Fibroblast of pulmonary artery (primary cell): Measurements from ENCODE around the gene OGFR.

Source experiments
- DNase-seq: peaks from one replicate; pipeline ENCODE4 v3.0.0-alpha.2; 2010; ENCODE audit warnings: low read depth
- H3K4me3 ChIP-seq: replicated peaks from 2 replicates; pipeline ENCODE4 v1.5.1; 2011; ENCODE audit warnings: low read depth, mild to moderate bottlenecking, control low read depth, low read length, moderate library complexity
- CTCF ChIP-seq: IDR thresholded peaks from 2 replicates; pipeline ENCODE4 v1.5.1; 2011; ENCODE audit warnings: mild to moderate bottlenecking, control low read depth, low read length, inconsistent platforms; ENCODE audit errors: missing control alignments

Gene OGFR

DNA sequence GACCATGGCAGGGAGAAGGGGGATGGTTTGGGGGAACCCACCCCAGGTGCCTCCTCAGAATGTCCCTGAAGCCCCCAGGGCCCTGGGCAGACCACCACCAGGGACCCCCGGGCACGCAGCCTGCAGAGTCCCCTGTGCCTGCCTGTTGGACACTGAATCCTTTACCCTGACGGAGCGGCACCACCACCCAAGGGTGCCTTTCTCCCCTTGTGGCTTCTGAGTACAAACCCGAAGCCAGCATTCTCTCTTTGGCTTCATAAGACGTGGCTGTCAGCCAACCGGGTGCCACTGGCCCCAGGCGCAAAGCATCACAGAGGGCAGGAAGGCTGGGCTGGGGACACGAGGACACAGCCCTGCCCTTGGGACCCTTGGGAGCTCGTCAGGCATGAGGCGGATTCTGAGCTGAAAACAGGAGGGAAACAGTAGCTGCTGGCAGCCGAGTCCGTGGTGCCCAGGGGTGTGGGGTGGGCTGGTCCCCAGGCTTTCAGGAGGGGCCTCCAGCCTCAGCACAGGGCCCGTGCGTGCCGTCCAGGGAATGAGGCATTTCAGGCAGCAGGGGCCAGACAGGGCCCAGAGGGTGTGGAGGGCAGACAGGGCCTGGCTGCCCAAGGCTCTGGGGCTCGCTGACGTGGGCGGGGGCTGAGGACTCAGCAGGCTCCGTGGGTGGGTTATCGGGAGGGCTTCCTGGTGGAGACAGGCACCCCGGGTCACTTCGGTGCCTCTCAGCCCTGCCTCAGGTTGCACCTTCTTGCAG, 15.8 kb downstream of the OGFR start:
- H3K4me3 ChIP-seq, result no peak overlapping the region
- no peak for DNase-seq
- TF ChIP-seq CTCF, result no peak

DNA sequence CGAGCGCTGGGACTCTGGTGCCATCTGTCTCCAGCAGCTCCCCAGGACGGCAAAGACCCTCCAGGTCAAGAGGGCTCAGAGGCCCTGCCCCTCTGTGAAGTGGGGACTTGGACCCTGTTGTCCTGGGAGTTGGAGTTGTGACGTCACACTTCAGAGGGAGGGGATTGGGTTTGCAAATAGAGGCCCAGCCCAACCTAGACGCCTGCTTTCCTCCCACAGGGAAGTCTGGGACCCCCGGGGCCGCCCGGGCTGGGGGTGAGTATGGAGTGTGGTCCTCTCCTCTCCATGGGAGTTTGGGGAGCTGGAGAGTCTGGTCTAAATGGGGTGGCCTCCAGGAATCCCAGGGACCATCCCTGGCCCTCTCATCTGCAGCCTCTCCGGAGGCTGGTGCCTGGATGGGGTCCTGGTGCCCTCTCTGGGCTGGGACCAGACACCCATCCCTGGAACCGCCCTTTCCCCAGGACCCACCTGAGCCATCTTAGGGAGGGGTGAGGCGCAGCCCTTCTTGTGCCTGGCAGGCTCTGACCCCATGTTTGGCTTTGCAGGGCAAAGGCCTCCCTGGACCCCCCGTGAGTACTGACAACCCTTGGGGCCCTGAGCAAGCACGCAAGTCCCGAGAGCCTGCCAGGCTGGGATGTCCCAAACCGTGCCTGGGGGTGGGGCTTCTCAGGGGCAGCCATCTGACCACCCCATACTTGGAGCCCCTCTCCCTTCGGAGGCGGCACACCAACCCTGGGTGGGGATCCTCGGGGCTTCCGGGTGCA, 16.5 kb downstream of the OGFR start:
- TF ChIP-seq CTCF, result no peak
- H3K4me3 ChIP-seq, result no peak overlapping the region
- no peak for DNase-seq

- no peak overlapping the region for H3K4me3 ChIP-seq
- no peak for TF ChIP-seq CTCF
- DNase-seq, result no peak
Observed at GRCh38 chr20:62821726-62822210, 17.1 kb downstream of the OGFR start.

DNA sequence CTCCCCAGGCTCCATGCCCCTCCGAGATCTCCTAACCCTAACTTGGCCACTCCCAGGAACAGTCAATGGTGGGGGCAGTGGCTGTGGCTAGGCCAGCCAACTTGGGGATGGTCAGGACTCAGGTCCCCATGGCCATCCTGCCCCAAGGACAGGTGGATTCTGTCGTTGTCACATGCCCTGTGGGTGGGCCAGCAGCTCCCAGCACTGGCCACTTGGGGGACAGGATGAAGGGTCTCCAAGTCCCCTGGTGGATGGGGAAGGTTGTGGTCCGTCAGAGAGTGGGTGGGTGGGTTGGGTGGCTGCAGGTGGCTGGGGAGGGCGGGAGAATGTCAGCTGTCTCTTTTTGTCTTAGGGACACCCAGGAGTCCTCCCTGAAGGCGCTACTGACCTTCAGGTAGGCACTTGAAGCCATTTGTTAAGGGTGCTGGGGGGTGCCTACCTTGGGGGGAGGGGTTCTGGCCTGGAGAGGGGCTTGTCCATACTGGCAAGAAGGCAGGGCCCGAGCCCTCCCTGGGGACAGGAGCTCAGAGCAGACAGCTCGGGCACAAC, 17.7 kb downstream of the OGFR start:
- H3K4me3 ChIP-seq, result no peak overlapping the region
- no peak for DNase-seq
- no peak for TF ChIP-seq CTCF

- peak; percentile 15 for TF ChIP-seq CTCF
- no peak overlapping the region for H3K4me3 ChIP-seq
- DNase-seq, result no peak
Observed at GRCh38 chr20:62822788-62823651, 18.4 kb downstream of the OGFR start.

DNA sequence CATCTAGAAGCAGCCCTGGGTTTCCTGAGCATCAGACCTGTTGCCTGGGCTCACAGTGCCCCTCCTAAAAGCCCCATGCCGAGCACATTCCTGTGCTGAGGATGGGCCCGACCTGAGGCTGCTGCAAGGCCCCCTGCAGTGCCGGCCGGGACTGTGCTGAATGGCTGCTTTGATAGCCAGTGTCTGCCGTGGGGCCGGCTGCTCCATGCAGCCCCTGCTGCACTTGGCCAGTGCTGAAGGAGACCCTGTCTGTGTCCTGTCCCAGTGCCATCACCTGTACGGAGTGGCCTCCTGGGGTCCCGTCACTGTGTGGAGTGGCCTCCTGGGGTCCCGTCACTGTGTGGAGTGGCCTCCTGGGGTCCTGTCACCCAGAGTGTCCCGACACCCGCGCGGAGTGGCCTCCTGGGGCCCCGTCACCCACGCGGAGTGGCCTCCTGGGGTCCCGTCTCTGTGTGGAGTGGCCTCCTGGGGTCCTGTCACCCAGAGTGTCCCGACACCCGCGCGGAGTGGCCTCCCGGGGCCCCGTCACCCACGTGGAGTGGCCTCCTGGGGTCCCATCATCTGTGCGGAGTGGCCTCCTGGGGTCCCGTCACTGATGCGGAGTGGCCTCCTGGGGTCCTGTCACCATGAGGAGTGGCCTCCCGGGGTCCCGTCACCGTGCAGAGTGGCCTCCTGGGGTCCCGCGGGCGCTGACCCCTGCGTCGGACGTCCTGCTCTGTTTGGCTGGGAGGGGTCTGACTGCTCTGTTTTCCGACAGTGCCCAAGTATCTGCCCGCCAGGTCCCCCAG, 19.2 kb downstream of the OGFR start:
- TF ChIP-seq CTCF, result no peak
- H3K4me3 ChIP-seq, result no peak overlapping the region
- no peak for DNase-seq
